Renal pelvis (tissue), 4 donors: ENCODE measurements around the gene CACNA1D. TPM values are rescaled to one million over a fixed set of nuclear protein-coding genes. Genes with fewer than 3 reads are reported as not detected.

ENCODE experiments used
- DNase-seq: peaks from one replicate; pipeline ENCODE4 v3.0.0-alpha.2; 2013
- polyA plus RNA-seq, 3 donors: library from polyadenylated mRNA; unstranded; fragments of 120-200 nt; gene quantifications; one replicate each; pipeline ENCODE4 v1.2.1, GENCODE V29; 2013; ENCODE audit not compliant: insufficient read length in 3 of 3

CACNA1D gene
- polyA plus RNA-seq, 3 donors, result 10.8 to 17.7 (median 17.5) TPM

DNA sequence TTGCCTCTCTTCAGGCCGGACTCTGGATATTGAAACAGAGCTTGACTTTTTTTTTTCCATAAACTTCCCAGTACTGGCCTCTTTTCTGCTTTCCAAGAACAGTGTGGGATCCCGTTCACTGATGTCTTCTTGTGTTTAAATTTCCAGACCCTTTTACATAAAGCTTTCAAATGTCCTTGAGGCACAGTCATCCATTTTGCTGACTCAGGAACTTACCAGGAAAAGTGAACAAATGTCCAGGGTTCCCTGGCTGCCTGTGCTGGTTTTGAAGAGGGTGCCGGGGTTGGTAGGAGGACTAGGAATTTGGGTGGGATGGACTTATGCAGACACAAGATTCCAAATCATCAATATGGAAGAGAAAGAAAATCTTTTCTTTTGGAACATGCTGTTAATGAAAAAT is 283.7 kb downstream of the CACNA1D start:
- no peak for DNase-seq

DNA sequence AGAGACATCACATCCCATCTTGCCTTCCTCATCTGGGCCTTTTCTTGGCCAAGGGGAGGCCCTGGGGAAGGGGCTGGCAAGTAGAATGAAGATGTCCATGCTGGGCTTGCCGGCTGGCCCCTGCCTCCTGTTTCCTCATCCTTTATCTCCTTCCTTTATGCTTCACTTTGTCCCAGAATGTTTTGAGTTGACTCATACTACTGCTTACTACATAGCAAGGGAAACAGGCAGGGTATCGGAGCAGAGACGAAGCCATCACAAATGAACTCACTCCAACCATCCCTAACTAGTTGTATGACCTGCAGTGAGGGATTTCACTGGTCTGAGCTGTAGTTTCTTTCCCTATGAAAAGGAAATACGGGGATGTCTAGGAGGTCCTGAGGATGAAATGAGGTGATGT is 285.8 kb downstream of the CACNA1D start:
- no peak for DNase-seq

DNA sequence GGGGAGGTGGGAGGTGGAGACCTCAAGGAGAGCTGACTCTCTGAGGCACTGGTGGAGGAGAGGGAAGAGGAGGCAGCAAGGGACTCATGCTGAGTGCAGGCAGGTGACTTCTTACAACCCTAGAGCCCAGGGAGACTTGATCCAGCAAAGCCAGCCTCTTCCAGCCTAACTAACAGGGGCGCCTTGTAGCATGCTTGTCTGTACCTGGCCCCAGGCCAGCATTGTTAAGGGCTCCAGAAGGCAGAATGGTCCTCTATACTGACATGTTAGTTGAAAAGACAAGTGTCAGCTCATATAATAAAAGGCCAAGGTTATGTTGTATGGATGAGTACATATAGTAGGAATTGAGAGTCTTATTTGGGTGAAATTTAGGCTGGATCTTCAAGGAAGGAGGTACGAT is 286.4 kb downstream of the CACNA1D start:
- DNase-seq, result no peak

DNA sequence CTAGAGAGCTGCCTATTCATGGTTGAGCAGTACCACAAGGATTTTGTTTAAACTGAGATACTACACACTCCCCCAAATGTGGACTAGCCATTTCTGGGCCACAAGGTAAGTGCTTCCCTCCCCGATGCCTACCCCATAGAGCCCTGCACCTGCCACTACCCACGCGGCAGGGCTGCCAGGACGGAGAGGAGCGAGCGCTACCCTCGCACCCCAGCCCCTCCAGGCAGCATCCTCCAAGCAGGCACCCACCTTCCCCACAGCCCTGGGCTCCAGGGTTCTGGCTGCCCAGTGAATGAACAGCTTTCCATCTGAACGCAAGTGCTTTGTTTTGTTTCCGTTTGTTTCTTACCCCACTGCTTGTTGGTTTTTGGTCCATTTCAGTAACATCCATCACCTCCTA is 292.6 kb downstream of the CACNA1D start:
- DNase-seq, result no peak

DNA sequence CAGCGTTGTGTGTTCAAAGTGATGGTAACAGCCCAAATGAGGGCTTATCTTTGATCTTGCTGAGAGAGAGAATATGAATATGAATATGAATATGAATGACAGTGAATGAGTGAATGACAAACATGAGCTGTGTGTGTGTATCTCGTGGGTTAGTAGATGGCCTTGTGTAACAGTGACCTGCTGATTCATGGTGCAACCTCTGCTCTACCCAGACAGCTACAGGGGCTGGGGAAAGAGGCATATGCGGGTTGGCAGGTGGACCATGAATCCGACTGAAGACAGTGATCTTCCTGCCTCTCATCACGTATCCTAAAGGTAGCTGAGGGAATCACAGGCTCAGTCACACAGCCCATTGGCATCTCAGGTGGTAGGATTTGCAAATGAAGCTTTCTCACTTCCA is 293.6 kb downstream of the CACNA1D start:
- no peak for DNase-seq

DNA sequence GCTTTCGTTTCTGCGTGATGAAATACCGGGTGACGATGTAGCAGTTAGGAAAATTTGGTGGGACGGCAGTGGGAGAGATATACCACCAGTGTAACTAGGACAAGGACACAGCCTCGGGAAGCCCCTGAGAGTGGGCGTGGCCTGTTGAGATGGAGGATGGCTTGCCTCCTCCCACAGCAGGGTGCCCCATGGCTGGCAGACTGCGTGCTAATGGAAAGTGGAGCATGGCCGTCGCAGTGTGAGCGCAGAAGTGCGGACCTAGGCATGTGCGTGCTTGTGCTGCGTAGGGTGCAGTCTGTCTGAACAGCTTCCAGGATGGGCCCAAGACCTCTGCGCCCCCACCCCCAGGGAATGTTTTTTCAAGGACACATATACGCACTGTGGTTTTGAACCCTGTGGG is 295.0 kb downstream of the CACNA1D start:
- DNase-seq, result no peak

DNA sequence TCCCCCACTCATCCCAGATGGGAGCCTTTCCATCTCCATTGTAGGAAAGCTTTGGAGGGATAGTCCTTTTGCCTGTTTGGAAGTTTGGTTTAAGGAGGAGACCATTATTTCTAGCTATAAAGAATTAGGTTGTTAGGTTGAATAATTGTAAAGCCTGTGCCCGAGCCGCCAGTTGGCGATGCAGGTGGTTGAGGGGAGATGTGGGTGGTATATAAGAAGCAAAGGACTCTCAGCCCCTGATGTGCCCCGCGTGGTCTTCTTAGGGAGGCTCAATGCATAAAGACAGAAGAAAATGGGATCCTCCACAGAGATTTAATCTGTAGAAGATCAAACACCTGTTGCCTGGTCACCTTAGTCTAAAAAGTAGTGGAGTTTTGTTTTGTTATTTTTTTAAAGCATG is 296.1 kb downstream of the CACNA1D start:
- no peak for DNase-seq

DNA sequence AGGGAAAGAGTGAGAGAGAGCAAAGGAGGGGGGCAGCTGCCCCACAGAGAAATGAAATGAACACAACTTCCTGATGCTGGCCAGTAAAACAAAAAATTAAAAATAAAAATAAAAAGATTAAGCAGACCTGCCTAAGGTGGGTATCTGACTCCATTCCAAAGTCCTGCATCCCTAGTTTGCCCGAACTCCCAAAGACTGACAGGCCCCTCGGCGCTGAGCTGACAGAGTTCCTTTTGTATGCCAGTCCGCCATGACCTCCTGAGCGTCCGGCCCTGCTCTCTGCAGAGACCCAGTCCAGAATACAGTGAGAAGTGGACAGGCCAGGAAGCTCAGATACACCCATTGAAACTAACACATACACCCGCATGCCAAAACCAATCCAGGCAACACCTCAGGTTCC is 296.9 kb downstream of the CACNA1D start:
- no peak for DNase-seq

DNA sequence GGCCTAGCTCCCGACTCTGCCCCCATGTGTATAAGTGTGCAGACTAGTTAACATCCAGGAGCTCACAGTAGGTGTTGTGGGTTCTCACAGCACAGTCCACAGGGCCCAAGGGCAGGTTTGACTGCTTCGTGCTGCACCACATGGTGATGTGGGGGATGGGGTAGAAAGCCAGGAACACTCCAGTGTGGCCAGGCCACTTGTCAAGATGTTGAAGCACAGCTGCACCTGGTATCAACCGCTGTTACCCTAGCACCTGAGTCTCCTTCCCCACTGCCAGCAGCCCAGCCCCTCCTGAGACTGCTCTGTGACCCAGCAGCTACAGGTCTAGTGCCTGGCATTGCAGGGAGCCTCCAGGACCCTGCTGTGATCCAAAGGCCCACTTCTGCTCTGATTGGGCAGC is 298.5 kb downstream of the CACNA1D start:
- DNase-seq, result no peak

DNA sequence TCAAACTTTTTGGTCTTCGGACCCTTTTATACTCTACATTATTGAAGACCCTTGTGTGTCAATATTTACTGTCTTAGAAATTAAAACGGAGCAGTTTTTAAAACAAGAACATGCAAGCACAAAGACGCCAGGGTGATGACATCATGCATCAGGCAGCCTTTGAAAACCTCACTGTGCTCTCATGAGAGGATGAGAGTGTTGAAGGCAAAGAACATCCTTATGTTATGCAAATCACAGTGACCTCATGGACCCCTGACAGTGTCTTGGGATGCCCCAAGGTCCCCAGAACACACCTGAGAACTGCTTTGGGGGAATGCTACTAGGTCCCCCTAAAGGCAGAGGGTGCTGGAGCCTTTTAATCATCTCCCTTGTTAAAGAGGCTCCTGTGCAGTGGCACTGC is 300.2 kb downstream of the CACNA1D start:
- no peak for DNase-seq

DNA sequence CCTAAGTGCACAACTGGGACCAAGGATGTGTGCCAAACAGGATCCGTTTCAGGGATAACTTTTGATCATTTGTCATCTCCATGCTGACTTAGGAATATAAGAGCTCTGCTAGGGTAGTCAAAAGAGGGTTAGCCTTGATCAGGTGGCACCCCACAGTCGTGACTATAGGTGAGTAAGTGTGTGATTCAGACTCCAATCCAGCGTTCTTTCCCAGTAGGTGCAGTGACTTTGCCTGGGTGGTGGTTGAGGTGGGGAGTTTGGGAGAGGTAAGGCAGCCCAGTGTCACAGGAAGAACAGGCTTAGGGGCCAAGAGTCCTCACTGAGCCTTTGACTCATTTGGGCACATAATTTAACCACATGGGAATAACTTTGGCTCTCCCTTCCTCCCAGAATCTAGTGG is 300.8 kb downstream of the CACNA1D start:
- no peak for DNase-seq

DNA sequence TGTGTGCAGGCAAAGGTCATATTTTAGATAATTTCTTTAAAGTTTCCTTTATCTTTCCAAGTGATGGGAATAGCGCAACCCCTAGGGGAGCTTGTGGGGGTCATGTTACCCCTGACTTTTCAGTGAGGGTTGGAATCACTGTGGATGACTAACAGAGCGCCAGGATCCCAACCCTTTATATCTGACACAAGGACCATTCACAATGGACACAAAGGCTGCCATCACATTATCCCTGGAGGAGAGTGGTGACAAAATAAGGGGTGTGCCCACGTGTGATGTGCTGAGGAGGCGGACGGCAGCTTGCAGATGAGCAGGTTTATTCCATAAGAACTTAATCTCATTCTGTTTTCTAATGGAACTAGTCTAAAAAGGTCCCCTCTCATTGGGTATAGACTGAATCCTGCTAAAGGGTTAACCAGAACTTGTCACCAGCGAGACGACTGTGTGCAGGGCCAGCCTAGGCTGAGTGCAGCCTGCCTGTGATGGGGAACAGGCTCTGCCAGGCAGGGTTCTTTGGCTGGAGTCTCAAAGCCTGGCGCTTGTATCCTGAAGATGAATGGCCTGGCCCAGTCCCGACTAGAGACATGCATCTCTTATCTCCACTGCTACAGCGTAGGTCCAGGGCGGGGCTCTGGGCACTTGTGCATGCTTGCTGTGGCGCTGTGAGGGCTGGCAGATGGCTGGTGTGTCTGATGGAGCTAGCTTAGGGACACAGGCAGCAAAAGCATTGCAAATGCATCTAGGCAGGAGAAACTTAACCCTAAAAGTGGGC is 301.6 kb downstream of the CACNA1D start:
- DNase-seq, result no peak

DNA sequence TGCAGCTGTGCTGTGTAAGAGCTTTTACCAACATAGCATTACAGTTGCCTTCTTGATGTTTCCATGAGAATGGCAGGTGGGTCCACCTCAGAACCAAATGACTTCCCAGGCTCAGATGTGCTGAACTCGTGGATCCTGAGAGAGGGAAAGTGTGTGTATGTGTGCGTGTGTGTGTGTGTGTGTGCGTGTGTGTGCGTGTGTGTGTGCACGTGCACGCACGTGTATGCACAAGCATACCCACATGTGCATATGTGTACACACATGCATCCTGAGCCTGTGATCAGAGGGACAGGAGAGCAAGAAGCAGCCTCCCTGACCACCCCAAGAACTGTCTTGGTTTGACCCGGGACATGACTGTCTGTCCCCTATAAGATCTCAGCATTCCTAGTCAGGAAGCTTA is 303.7 kb downstream of the CACNA1D start:
- DNase-seq, result no peak

DNA sequence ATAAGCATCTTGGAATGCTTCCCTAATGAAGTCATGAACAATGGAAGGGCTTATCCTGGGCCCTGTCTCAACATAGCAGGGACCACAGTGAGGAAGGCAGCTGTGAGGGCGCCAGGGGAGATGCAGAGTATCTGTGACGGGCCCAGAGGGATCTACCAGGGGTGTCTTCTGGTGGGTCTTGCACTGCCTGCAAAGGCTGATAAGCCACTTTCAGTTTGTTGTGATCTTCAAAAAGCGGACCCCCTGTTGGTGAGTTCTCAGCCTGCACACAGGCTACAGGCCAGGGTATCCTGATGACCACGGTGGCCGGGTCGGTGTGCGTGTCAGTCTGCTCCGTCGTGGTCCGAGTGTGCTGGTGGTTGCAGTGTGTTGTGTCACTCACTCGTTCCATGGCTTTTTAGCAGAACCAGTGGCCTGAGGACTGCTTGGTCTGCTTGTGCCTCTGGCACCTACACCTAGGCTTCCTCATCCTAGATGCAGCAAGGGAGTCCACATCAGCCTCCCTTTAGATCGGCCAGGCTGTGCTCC is 305.0 kb downstream of the CACNA1D start:
- DNase-seq, result no peak

DNA sequence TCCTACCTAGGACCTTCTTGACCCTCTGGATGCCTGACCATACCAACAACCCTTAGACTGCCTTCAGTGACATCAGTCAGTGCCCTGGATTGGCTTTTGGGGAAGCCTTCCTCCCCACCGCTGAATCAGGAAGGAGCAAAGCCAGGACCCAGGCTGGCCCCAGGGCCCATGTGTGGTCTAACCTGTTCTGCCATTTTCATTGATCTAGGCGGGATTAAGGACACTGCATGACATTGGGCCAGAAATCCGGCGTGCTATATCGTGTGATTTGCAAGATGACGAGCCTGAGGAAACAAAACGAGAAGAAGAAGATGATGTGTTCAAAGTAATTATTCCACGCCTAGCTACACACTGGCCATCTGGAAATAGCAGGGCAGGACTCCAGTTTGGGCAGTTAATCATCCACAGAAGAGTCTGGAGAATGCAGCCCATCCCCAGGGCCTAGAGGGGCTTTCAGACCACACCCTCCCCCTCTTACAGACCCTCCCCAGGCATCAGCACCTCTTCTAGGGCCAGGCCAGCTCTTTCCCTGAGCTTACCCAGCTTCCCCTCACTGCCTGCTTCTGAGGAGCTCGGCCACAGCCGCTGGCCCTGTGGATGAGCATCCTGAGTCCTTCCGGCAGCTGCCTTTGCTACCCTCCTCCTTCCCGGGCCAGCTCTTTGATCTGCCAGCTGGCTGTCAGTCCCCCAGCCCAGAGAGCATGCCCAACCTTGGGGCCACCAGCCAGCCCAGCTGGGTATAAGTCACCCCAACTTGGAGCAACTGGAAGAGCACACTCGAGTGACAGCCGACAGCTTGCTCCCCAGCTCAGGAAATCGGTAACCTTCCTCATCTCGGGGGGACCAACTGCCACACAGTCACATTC is 305.9 kb downstream of the CACNA1D start:
- DNase-seq, result no peak

DNA sequence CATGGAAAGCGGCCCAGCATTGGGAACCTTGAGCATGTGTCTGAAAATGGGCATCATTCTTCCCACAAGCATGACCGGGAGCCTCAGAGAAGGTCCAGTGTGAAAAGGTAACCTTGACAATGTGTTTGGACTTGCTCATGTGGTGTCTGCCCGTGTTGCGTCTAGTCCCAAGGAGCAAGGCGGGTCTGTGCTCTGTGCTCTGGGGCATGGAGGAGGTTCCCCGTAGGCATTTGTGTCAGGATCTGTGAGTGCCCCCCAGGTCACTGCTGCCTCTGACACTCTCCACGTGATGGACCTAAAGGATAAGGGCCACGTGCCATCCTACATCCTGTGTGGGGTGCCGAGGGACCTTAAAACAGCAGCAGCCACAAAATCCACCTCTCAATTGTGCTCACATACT is 306.9 kb downstream of the CACNA1D start:
- no peak for DNase-seq

DNA sequence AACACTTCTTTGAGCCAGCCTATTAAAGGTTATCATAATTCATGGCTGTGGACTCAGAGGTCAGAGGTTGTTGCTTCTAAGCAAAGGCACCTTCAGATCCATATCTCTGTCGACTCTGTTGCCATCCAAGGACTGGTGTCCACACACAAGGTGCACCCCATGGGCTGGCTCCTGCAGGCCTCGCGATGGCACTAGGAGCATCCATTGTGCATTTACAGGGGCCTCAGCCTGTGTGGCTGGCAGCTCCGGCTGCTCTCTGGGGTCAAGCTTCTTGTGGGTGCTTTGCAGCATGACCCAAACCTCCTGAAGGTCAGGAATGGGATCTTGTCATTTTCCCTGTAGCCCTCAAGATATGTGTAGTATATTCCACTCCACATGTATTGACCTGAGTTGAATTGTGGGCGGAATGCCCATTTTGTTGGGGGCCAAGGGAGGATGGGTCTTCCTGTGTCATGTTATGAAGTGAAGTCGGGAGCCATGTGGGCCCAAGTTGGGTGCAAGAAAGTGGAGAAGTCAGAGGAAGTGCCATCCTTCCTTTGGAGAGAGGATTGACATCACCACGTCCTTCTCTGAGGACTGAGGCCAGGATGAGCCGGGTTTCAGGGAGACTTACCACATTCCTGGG is 308.0 kb downstream of the CACNA1D start:
- no peak for DNase-seq

DNA sequence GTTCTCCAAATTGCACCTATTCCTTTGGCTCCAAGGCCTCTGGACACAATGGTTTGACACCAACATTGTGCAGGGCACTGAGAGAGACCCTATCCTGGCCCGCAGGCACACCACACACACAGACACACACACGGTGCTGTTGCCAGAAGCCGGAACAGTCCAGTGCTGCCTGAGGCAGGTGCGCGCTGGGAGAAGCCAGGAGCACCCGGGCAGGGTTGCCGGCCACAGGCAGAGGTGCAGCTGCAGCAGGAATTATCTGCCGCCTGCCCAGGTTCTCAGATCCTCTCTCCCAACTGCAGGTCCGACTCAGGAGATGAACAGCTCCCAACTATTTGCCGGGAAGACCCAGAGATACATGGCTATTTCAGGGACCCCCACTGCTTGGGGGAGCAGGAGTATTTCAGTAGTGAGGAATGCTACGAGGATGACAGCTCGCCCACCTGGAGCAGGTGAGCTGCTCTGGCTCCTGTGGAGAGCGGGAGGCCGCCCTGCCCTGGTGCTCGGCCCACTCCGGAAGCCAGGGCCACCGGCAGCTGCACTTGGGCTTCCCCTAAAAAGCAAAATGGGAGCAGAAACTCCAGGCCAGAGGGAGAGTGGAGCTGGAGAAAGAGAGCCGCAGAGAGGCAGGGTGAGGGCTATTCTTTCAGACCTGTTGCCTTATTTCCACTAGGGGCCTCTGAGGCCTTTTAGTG is 308.9 kb downstream of the CACNA1D start:
- DNase-seq, result no peak

DNA sequence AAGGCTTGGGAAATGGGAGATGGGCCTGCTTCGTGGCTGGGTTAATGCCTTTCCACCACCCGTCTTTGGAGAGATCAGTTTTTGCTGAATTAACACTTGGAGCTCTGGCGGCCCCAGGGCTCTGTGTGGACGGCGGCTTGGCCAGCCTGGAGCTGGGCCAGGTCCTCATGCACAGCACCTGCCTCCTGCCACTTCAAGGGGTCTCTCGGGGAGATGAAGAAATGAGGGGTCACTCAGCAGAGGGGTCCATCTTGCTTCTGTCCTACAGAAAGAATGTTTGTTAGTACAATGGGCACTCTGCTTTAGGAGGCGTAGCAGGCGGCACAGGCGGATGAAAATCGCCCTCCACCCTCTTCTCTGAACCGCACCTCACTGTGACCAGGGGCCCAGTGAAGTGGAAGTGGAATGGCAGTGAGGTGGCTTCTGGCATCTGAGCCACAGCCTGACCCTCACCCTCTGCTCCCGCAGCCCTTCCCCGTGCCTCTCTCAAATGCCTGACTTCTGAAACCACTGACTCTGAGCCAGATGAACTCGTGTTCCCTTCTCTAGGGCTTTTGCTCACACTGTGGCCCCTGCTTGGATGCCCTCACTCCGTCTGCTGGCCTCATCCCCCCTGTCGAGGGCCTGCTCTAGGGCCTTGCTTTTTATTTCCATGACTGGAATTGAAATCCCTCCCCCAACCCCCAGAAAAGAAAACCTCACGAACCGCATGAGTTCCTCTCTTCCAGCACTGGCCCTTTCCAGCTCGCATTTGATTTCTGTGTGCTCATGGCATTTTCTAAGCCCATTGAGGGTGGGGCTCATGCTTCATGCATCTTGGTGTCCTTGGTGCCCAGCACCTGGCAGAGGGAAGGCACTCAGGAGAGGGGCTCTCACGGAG is 309.6 kb downstream of the CACNA1D start:
- no peak for DNase-seq

DNA sequence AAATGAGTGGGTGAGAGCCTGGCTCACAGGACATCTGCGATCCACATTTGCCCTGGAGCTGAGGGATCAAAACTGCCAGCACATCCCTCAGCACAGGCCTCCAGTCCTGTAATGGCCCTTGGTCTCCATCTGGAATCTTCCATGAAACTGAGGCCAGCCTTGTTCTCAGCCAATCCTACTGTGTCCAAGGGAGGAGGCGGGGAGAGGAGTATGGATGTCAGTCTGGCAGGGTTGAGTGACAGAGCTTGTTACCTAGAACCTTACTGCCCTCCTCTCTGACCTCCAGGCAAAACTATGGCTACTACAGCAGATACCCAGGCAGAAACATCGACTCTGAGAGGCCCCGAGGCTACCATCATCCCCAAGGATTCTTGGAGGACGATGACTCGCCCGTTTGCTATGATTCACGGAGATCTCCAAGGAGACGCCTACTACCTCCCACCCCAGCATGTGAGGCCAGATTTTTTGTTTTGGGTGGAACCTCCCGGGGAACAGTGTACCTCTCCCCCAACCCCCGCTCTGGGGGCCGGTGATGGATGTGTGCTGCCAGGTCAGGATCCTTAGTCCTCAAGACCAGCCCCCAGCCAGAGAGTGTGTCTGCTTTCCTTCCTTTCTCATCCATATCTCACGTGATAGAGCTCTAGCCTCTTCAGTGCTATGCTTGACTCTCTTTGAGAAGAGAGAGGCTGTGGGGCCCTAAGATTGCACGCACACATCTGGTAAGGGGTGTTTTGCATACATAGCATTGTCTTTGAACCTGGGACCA is 310.5 kb downstream of the CACNA1D start:
- no peak for DNase-seq
